WTC11 (cell line): ENCODE data around the gene HRG. TPM values are rescaled to one million over a fixed set of nuclear protein-coding genes. Genes with fewer than 3 reads are reported as not detected.

Experiments used
- ATAC-seq: fragments of 200-7000 bp; cut with Tn5 transposase; 2 replicates; pipeline ENCODE4 v1.10.0; 2021; ENCODE audit warnings: mild to moderate bottlenecking, moderate library complexity
- CTCF ChIA-PET: fragments of 300-600 bp; sonication (Branson Sonifier 250); formaldehyde crosslinking; loops from one replicate; lab custom pipeline; 2021; ENCODE audit warnings: antibody characterized with exemption; lab: Charles Lee
- POLR2A ChIA-PET: fragments of 350-600 bp; sonication (Branson Sonifier 250); formaldehyde crosslinking; loops from one replicate; lab custom pipeline; 2021; ENCODE audit warnings: antibody characterized with exemption; lab: Charles Lee
- DNase-seq: peaks from one replicate; pipeline ENCODE4 v3.0.0; 2021; ENCODE audit warnings: low spot score
- H3K27ac Mint-ChIP-seq: 2 replicates; pipeline ENCODE4 v1.8.0; 2021; ENCODE audit warnings: mixed read lengths
- H3K27me3 Mint-ChIP-seq: 2 replicates; pipeline ENCODE4 v1.8.0; 2021; ENCODE audit warnings: low read depth, mild to moderate bottlenecking, moderate library complexity, mixed read lengths
- H3K36me3 Mint-ChIP-seq: 2 replicates; pipeline ENCODE4 v1.8.0; 2021; ENCODE audit warnings: mixed read lengths
- H3K4me1 Mint-ChIP-seq: 2 replicates; pipeline ENCODE4 v1.8.0; 2022; ENCODE audit warnings: mixed read lengths
- H3K4me3 Mint-ChIP-seq: 2 replicates; pipeline ENCODE4 v1.8.0; 2021; ENCODE audit warnings: mild to moderate bottlenecking, moderate library complexity, mixed read lengths
- H3K9me3 Mint-ChIP-seq: 2 replicates; pipeline ENCODE4 v1.8.0; 2021; ENCODE audit warnings: mixed read lengths
- CREM ChIP-seq: sonication (generic); formaldehyde crosslinking; IDR thresholded peaks from 2 replicates; pipeline ENCODE4 v1.8.1; 2022; ENCODE audit warnings: mild to moderate bottlenecking, missing genetic modification reagents, moderate library complexity
- ESRRA ChIP-seq: sonication (generic); formaldehyde crosslinking; IDR thresholded peaks from 2 replicates; pipeline ENCODE4 v1.8.1; 2022; ENCODE audit warnings: mild to moderate bottlenecking, missing genetic modification reagents, borderline replicate concordance
- FOXJ3 ChIP-seq: sonication (generic); formaldehyde crosslinking; IDR thresholded peaks from 2 replicates; pipeline ENCODE4 v1.9.0; 2021; ENCODE audit warnings: missing genetic modification reagents, mild to moderate bottlenecking, borderline replicate concordance
- GRHL2 ChIP-seq: fragments of 250-450 bp; sonication (Bioruptor Pico); IDR thresholded peaks from 2 replicates; pipeline ENCODE4 v1.8.0; 2022; ENCODE audit warnings: mild to moderate bottlenecking, moderate library complexity; ENCODE audit not compliant: insufficient replicate concordance, severe bottlenecking
- JUN ChIP-seq: sonication (generic); formaldehyde crosslinking; IDR thresholded peaks from 2 replicates; pipeline ENCODE4 v1.8.0; 2023; ENCODE audit warnings: mild to moderate bottlenecking, missing genetic modification reagents
- NFATC4 ChIP-seq: fragments of 250-450 bp; sonication (Bioruptor Pico); IDR thresholded peaks from 2 replicates; pipeline ENCODE4 v1.9.0; 2021; ENCODE audit warnings: mild to moderate bottlenecking
- NR1H2 ChIP-seq: sonication (generic); formaldehyde crosslinking; IDR thresholded peaks from 2 replicates; pipeline ENCODE4 v1.9.0; 2021; ENCODE audit warnings: mild to moderate bottlenecking, moderate library complexity, missing genetic modification reagents
- NR2C2 ChIP-seq: sonication (generic); formaldehyde crosslinking; IDR thresholded peaks from 2 replicates; pipeline ENCODE4 v1.8.0; 2022; ENCODE audit warnings: mild to moderate bottlenecking, missing genetic modification reagents
- SOX15 ChIP-seq: fragments of 250-450 bp; sonication (Bioruptor Pico); IDR thresholded peaks from 2 replicates; pipeline ENCODE4 v1.9.0; 2021; ENCODE audit warnings: mild to moderate bottlenecking
- ZNF138 ChIP-seq: sonication (generic); formaldehyde crosslinking; conservative IDR thresholded peaks from 2 replicates; pipeline ENCODE4 v1.8.1; 2022; ENCODE audit warnings: mild to moderate bottlenecking, moderate library complexity, missing genetic modification reagents
- ZNF219 ChIP-seq: sonication (generic); formaldehyde crosslinking; IDR thresholded peaks from 2 replicates; pipeline ENCODE4 v1.8.0; 2023; ENCODE audit warnings: missing genetic modification reagents, mild to moderate bottlenecking, borderline replicate concordance
- ZNF317 ChIP-seq: sonication (generic); formaldehyde crosslinking; IDR thresholded peaks from 2 replicates; pipeline ENCODE4 v1.8.1; 2023; ENCODE audit warnings: low read depth, mild to moderate bottlenecking, moderate library complexity, missing genetic modification reagents, borderline replicate concordance
- total RNA-seq: library from RNA; stranded (reverse); gene quantifications from 3 replicates; pipeline ENCODE4 v1.2.3, GENCODE V29; 2021
- TF ChIP-seq, protein P1 (sequence below): sonication (generic); formaldehyde crosslinking; IDR thresholded peaks from 2 replicates; pipeline ENCODE4 v1.8.0; 2023; ENCODE audit warnings: missing genetic modification reagents
- TF ChIP-seq, protein P2 (sequence below): sonication (generic); formaldehyde crosslinking; IDR thresholded peaks from 2 replicates; pipeline ENCODE4 v1.8.1; 2023; ENCODE audit warnings: mild to moderate bottlenecking, moderate library complexity, missing genetic modification reagents
- TF ChIP-seq, protein P3 (sequence below): sonication (generic); formaldehyde crosslinking; IDR thresholded peaks from 2 replicates; pipeline ENCODE4 v1.8.1; 2022; ENCODE audit warnings: low read depth, mild to moderate bottlenecking, moderate library complexity, missing genetic modification reagents, borderline replicate concordance
- TF ChIP-seq, protein P4 (sequence below): sonication (generic); formaldehyde crosslinking; IDR thresholded peaks from 2 replicates; pipeline ENCODE4 v1.8.1; 2023; ENCODE audit warnings: mild to moderate bottlenecking, missing genetic modification reagents, borderline replicate concordance

The HRG gene
- total RNA-seq, 1 experiment from 2014 or later, result 0.24 TPM

DNA sequence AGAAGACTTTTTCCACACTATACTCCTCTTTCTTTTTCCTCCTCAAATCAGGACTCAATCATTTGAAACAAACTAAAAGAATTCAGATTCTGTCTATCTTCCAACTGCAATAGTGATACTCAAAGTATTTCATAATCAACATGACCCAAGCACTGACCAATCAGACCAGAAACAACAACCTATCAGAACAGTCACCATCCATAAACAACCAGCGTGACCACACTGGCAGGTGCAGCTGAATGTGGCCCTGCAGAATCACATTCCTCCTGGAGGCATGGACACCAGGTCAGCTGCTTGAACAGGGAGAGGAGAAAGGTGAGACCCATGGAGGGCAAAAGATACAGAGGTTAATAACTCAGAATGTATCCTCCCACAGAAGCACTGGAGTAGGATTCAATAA lies 13.3 kb downstream of the HRG start:
- peaks cover 20% of the 10 kb centered on the region for H3K9me3 Mint-ChIP-seq
- CTCF ChIA-PET, result no interaction called here
- H3K4me1 Mint-ChIP-seq, result no peaks in the 10 kb centered on the region; the same call in 1 of the 2 replicates
- TF ChIP-seq ZNF138 (CRISPR knock-in tag), result no peak
- no peak for TF ChIP-seq CREM (CRISPR knock-in tag)
- no peak for TF ChIP-seq JUN (CRISPR knock-in tag)
- TF ChIP-seq SOX15 (CRISPR knock-in tag), result no peak
- TF ChIP-seq, protein P1, sequence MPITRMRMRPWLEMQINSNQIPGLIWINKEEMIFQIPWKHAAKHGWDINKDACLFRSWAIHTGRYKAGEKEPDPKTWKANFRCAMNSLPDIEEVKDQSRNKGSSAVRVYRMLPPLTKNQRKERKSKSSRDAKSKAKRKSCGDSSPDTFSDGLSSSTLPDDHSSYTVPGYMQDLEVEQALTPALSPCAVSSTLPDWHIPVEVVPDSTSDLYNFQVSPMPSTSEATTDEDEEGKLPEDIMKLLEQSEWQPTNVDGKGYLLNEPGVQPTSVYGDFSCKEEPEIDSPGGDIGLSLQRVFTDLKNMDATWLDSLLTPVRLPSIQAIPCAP (CRISPR knock-in tag), result no peak
- TF ChIP-seq, protein P2, sequence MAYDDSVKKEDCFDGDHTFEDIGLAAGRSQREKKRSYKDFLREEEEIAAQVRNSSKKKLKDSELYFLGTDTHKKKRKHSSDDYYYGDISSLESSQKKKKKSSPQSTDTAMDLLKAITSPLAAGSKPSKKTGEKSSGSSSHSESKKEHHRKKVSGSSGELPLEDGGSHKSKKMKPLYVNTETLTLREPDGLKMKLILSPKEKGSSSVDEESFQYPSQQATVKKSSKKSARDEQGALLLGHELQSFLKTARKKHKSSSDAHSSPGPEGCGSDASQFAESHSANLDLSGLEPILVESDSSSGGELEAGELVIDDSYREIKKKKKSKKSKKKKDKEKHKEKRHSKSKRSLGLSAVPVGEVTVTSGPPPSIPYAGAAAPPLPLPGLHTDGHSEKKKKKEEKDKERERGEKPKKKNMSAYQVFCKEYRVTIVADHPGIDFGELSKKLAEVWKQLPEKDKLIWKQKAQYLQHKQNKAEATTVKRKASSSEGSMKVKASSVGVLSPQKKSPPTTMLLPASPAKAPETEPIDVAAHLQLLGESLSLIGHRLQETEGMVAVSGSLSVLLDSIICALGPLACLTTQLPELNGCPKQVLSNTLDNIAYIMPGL (CRISPR knock-in tag), result no peak
- no peak for TF ChIP-seq ZNF219 (CRISPR knock-in tag)
- no peak for TF ChIP-seq GRHL2 (CRISPR knock-in tag)
- TF ChIP-seq, all 79 proteins: peak for 0
- H3K27ac Mint-ChIP-seq, result no peak overlapping the region
- no peaks in the 10 kb centered on the region for H3K36me3 Mint-ChIP-seq
- ATAC-seq (no peak), DNase-seq (no peak)
- H3K27me3 Mint-ChIP-seq, result peaks cover 9% of the 10 kb centered on the region
- H3K4me3 Mint-ChIP-seq, result no peak overlapping the region
- POLR2A ChIA-PET, result no interaction called here

DNA sequence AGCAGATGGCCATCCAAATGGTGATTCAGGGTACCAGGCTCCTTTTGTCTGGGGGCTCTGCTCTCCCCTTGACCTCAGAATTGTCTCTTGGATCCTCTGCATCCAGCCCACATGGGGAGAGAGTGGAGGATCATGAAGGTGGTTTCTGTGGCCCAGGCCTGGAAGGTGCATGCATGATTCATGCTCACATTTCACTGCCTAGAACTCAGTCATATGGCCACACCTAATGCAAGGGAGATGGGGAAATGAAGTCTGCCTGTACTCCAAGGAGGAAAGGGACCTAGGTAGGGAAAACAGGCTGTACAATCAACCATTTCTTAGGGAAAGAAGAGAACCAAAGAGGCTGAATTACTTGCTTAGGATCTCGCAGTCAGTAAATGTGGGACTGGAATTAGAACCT lies 15.1 kb downstream of the HRG start:
- Mint-ChIP-seq H3K27me3 (peaks cover 13% of the 10 kb centered on the region), H3K9me3 (peaks cover 31% of the 10 kb centered on the region), H3K4me3 (no peak overlapping the region), H3K27ac (no peak overlapping the region), H3K36me3 (peaks cover 11% of the 10 kb centered on the region), H3K4me1 (no peaks in the 10 kb centered on the region; the same call in 1 of the 2 replicates)
- ATAC-seq, result no peak
- DNase-seq, result no peak
- ChIA-PET CTCF (no interaction called here), POLR2A (no interaction called here)
- no peak for TF ChIP-seq ZNF317 (CRISPR knock-in tag)
- no peak for TF ChIP-seq ESRRA (CRISPR knock-in tag)
- TF ChIP-seq NR2C2 (CRISPR knock-in tag), result no peak
- TF ChIP-seq, protein P3, sequence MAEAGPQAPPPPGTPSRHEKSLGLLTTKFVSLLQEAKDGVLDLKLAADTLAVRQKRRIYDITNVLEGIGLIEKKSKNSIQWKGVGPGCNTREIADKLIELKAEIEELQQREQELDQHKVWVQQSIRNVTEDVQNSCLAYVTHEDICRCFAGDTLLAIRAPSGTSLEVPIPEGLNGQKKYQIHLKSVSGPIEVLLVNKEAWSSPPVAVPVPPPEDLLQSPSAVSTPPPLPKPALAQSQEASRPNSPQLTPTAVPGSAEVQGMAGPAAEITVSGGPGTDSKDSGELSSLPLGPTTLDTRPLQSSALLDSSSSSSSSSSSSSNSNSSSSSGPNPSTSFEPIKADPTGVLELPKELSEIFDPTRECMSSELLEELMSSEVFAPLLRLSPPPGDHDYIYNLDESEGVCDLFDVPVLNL (CRISPR knock-in tag), result no peak
- TF ChIP-seq, protein P4, sequence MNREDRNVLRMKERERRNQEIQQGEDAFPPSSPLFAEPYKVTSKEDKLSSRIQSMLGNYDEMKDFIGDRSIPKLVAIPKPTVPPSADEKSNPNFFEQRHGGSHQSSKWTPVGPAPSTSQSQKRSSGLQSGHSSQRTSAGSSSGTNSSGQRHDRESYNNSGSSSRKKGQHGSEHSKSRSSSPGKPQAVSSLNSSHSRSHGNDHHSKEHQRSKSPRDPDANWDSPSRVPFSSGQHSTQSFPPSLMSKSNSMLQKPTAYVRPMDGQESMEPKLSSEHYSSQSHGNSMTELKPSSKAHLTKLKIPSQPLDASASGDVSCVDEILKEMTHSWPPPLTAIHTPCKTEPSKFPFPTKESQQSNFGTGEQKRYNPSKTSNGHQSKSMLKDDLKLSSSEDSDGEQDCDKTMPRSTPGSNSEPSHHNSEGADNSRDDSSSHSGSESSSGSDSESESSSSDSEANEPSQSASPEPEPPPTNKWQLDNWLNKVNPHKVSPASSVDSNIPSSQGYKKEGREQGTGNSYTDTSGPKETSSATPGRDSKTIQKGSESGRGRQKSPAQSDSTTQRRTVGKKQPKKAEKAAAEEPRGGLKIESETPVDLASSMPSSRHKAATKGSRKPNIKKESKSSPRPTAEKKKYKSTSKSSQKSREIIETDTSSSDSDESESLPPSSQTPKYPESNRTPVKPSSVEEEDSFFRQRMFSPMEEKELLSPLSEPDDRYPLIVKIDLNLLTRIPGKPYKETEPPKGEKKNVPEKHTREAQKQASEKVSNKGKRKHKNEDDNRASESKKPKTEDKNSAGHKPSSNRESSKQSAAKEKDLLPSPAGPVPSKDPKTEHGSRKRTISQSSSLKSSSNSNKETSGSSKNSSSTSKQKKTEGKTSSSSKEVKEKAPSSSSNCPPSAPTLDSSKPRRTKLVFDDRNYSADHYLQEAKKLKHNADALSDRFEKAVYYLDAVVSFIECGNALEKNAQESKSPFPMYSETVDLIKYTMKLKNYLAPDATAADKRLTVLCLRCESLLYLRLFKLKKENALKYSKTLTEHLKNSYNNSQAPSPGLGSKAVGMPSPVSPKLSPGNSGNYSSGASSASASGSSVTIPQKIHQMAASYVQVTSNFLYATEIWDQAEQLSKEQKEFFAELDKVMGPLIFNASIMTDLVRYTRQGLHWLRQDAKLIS (CRISPR knock-in tag), result no peak
- TF ChIP-seq NFATC4, result no peak
- no peak for TF ChIP-seq NR1H2 (CRISPR knock-in tag)
- no peak for TF ChIP-seq FOXJ3 (CRISPR knock-in tag)
